GM21825 (cell line): ENCODE measurements around the gene MYH10.
"Not testable (repeated sequence)": the region's sequence is repeated elsewhere in the genome, so short reads cannot be mapped to it uniquely, and the experiment has no call there.

Experiments used
- ATAC-seq: cut with Tn5 transposase; IDR thresholded peaks from one replicate; pipeline ENCODE4 v1.9.1; 2021; ENCODE audit warnings: mild to moderate bottlenecking, moderate library complexity; ENCODE audit not compliant: unreplicated experiment

MYH10 gene

DNA sequence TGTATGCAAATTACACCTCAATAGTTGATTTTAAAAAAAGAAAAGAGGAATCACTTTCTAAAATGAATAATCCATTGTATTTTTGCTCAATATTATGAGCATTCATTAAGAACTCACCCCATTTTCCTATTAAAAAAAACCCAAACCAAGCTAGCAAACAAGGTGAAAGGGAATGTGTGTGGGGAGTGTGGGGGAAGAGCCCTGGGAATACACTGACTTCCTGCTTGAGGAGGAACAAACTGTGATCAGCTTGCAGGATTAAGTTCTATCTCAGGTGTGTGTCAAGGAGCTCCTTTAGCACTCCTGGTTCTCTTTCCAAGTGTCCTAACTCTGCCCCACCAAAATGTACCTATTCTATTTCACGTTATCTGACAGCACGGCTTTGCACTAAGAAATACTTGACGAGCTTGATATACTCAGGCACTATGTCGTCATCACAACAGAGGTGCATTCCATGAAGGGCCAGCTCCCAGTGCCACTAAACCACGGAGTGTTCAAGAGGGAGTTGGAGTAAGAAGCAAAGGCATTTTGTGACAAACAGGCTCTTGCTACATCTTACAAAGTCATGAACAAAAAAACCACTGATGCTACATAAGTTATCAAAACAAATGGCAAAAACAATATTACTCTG lies 73.2 kb downstream of the MYH10 start:
- ATAC-seq = no peak

DNA sequence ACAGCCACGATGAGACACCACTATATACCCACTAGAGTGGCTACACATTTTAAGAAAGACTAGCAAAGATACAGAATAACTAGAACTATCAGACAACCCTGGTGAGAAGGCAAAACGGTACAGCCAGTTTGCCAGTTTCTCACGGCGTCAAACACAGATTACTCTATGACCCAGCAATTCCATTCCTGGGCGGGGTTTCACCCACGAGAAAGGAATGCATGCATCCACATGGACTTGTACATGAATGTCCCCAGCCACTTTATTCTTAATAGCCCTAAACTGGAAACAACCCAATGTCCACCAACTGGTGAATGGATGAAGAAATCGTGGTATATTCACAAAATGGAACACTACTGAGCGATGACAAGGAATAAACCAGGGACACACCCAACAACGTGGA lies 74.5 kb downstream of the MYH10 start:
- no peak for ATAC-seq

DNA sequence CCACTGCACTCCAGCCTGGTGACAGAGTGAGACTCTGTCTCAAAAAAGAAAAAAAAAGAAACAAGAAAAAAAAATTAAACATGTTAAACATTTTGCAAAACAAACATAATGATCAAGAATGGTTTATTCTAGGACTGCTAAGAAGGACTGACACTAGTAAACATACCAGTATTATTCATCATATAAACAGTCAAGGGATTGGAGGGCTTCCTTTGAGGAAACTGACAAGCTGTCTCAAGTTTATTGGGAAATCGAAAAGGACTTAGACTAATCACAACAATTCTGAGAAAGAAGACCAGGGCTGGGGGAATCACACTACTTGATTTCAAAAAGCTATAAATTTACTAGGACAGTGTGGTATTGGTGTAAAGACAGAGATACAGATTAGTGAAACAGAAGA lies 75.5 kb downstream of the MYH10 start:
- no peak for ATAC-seq

DNA sequence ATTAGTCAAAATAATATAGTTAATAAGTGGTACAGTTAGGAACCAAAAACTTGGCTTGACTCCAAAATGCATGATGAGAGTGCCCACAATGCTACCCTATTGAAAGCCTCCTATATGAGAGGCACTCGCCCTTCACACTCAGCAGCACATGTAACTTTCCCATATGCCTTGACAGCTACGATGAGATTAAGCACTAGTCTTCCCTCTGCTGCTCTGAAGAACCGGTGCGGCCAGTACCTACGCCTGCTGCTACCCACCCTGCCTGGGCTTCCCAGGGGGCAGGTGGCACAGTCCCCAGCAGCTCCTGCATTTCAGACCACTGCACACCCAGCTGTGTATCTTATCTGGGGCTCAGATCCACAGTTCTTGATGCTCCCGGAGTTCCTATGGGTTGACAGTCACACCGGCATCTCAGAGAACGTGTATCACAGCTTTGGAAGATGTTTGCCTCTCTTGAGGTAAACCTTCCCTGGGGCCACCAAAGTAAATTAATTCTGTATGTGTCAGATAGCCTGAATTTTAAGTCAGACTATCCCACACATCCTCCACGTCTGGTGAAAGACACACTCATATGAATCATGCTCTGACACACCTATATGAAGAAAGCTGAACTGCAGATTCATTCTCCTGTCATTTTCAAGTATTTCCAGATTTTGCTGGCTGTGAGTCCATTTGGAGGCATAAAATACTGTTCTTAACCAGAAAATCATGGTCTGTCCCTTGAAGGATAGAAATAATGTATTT lies 77.8 kb downstream of the MYH10 start:
- no peak for ATAC-seq

DNA sequence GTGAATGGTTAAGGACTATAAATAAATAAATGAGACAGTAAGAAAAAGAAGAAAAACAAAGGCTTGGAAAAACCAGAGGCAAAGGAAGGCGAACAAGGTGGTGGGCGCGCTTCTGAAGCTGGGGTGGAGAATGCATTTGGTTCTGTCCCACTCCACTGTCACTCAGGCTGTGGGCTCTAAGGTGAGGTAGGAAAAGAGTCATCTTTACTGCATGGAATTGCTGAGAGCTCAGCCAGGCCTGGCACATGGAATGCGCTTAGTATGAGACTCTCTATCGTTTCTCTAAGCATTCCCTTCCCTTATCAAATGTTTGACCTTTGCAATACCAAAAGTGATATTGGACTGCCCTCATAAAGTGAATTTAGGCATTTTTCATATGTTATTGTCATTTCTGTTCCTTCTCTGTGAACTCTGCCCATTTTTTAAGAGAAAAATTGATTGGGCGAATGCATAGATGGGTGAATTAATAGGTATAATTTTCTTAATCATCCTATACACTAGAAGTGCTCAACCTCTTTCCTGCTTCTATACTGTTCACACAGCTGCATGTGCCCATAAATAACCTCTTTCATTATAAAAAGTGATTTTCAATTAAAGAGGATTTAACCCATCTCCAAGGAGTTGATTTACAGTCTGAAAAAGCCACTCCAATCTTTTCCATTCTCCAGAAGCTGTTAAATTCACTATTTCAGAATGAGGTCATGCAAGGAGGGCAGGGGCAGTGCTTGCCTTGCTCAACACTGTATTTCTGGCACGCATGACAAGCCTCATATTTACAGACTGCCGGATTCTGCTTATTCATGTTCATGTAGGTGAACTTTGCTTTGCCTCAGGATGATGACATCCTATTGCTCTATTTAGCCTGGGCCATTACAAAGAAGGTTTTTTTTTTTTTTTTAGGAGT lies 87.7 kb downstream of the MYH10 start:
- no peak for ATAC-seq

DNA sequence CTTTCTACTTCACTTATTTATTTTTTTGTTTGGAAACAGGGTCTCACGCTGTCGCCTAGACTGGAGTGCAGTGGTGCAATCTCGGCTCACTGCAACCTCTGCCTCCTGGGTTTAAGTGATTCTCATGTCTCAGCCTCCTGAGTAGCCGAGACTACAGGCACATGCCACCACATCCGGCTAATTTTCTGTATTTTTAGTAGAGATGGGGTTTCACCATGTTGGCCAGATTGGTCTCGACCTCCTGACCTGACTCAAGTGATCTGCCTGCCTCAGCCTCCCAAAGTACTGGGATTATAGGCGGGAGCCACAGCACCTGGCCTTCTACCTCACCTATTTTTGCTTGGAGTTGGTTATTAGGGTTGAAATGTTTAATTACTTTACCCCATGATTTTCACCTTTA lies 90.5 kb downstream of the MYH10 start:
- ATAC-seq = not testable (repeated sequence)

DNA sequence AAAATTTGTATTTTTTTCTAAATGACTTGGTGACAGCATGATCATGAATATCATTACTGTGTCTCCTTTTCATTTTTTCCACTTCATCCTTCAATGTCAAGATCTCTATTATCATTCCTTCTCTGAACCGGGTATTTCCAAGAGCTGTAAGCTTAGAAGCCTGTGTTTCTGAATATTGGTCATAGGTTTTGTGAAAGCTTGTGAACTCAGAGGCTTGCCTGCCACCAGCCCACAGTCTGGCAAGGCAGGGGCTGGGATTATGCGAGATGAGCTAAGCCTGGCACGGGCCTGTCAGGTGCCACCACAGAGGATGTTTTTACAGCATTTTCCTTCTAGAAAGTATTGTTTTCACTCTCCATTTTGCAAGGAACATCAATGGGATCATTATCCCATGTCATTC lies 92.8 kb downstream of the MYH10 start:
- ATAC-seq = no peak

DNA sequence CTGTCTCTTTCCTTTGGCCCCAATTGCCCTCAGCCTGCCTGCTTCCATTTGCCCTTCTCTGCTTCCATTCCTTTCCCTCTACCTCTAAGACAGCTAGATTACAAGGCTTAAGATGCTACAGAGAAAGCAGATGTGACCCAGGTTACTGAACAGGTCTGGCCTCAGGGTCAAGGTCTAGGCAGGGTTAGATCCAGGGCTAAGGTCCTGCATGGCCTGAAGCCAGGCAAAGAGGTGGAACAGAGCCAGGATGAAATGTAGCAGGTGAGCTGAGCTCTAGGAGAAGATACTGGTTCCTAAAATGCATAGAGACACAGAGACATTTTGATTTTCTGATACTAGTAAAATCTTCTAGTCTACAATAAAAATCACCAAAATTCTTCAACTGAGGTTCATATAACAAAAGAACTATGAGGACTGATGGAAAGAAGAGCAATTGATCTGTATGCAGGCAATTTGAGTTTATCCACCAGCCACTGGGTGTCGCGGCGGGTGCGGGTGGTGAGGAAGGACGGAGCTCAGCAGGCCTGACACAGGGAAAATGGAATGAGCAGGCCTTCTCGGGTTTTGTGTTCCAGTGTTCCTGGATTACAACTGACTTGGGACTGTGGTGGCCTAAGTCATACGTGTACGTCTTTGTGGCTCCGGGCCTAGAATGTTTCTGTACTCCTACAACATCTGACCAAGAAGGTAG lies 95.9 kb downstream of the MYH10 start:
- no peak for ATAC-seq

DNA sequence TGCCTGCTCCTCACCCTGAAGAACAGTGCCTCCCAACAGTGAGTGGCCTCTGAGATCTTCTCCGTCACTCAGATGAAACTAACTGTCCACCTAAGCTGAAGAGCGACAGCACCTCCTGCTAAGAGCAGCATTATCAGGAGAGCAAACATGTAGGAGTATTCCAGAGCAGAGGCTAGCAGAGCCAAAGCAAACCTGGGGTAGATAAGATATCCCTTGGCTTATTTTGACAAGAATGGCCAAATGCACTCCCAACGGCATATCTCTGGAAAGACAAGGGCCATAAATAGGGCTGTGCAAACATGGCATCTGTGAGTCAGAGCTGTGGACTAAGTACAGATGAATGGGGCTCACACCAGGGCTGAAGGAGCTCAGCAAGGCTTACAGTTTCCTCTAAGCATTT lies 98.5 kb downstream of the MYH10 start:
- no peak for ATAC-seq

DNA sequence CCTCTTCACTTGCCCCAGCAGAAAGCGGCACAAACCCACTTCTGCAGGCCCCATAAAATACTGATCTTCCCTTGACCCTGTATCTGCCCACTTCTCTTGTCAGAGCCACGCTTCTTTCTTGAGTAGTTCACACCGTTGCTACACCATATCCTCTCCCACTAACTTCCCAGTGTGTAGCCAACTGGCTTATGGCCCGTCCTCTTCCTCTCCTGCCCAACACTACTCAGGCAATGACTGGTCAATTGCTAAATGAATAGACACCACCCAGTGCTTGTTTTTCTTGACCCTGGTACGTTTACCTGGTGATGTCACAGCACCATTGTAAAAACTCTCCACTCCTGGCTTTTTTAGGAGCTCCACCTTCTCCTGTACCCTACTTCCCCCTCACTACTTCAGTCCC lies 107.9 kb downstream of the MYH10 start:
- ATAC-seq = no peak

DNA sequence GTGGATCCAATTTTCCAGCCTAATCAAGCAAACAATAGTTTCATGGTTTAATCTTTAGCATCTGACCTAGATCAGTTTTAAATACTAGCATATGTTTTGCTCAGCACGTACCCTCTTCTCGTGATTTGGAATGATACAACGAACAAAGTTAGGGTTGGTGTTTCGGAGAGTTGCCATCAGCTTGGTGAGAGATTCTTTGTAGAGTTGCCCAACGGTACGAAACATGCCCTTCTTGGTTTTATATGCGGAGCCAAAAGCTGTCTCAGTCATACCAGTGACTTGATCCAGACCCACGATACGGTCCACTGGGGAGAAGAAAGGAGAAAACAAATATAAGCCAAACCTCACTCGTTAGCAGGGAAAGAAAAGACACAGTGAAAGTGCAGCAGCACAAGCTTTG lies 109.5 kb downstream of the MYH10 start:
- ATAC-seq = no peak

DNA sequence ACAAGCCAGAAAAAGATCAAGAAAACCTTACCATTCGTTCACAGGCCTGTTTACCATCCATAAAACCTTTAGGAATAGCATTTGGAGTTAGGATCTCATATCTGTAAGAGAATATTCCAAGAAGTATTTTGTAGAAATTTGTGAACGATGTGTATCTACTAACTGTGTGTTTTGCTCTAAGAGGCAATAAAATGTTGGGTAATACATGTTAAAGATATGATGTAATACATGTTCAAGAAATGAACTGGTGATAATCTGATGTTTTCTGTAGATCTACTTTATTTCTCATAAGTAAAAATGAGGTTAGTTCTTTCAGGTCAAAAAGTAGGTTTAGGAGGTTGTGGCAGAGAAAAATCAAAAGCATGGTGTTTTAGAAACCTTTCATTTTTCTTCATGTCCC lies 111.7 kb downstream of the MYH10 start:
- ATAC-seq = no peak

DNA sequence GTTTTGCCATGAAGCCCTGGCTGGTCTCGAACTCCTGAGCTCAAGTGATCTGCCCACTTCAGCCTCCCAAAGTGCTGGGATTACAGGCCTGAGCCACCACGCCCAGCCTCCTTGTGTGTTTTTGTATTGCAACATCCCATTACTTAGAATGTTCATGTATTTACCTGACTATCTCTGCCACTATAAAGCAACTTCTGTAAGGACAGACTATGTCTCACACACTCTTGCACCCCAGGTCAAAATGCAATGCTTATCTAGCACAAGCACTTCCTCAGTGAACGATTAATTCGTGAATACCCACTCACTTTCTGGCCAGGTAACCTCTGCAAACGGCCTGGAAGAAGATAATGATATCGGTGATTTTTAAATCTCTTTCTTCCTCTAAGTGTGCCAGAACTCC lies 112.2 kb downstream of the MYH10 start:
- ATAC-seq = no peak

DNA sequence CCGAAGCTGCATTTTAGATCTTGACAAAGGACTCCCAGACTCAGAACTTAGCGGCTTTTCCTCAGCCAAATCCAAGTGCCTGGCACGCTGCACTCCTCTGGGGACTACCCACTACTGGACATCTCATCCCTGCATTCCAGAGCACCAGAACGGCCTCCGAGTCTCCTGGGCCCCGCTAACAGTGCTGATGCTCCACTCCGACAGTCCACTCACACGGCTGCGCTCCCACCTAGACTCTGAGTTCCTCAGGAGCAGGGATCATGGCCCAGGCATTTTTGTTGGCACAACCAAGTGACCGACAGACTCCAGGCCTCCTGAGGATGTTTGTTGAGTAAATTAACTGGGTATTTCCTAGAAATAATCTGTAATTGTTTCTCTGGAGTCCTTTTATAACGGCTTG lies 115.7 kb downstream of the MYH10 start:
- ATAC-seq = no peak

DNA sequence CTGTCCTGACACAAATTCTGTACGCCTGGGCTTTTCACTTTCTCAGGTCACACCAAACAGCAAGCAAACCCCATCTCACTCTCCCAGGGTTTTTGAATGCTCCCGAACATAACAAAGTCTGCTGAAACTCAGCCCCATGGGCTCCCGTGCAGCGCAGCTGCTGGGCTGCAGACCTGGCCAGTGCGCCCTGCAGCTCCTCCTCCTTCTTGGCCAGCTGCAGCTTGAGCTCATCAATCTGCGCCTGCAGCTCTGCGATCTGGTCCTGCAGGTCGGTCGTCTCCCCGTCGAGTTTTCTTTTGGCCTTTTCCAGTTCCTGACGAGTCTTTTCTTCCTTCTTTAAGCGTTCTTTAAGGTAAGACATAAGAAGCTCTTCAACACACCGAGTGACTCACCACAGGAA lies 124.4 kb downstream of the MYH10 start:
- ATAC-seq = no peak

DNA sequence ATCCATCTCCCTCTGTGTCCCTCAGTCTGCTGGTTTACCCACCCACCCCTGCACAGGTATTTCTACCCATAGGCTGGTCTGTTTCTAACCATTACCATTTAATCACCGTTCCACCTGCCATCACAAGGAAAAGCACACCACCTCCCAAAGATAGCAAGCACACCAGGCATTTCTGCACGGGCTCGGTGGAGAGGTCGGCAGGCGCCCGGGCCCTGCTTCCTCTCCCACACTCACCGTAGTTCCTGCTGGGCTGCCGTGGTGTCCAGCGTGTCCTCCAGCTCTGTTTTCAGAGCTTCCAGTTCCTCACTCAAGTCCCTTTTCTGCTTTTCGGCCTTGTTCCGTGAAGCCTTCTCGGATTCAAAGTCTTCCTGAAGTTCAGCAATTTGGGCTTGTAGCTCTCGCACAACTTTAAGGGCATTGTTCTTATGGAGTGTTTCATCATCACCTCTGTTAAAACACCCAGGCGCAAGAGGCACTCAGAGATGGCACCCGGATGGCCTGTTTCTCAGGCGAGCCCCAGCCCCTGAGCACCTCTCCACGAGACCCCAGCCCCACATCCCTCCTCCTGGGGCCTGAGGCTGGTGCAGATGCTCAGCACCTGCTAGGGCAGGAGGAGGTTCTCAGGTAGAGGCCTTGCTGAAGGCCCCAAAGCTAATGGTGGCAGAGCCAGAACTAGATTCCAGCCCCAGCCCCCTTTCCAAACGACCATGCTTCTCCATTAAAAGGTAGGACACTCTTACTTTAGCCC lies 125.9 kb downstream of the MYH10 start:
- ATAC-seq = no peak

DNA sequence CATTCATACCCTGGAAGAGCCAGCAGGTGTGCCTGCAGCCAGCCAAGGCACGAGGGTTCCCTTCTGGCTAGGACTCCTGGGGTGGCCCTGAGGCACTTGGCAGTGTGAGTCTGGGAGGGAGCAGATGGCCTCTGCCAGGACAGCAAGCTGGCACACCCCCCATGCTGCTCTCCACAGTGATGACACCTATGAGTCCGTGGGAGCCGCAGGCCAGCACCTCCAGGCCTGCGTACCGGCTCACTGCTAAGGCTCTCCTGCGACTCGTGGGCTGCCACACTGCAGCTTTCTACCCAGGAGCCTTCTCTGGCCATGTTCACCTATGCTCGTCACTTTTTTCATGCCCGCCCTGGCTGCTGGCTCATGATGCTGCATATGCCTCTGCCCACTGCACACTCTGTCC lies 126.7 kb downstream of the MYH10 start:
- ATAC-seq = no peak

DNA sequence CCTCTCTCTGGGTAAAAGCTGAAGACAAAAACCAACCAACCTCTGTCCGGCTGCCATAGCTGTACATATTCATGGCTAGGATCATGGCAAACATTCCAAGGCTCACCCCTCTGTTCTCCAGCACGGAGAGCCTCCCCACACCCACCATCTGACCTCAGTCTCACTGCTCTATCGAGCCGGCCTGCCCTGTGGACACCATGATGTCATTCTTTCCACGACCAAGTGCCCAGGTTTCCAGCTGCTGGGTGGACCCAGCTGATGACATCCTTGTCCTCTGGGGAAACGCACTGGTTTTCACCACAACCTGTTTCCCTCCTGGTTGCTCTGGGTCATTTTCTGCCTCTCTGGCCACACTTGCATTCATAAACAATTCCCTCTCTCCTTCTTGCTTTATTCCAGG lies 127.2 kb downstream of the MYH10 start:
- no peak for ATAC-seq

DNA sequence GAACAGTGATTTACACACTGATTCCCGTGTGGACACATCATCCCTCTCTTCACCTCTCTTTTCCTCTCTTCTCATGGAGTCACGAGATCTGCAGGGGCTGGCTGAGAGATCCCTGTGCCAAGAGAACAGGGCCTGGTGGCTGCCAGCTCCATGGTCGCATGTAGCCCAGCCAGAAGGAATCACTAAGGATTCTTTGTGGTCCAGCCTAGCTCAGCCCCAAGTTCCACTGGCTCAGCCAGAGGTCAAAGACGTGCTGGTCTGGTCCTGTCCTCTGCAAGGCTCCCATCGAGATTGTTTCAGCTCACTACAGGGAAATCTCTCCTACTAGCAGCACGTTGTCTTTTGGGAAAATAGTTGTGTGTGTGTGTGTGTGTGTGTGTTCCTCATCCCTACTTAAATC lies 128.4 kb downstream of the MYH10 start:
- ATAC-seq = no peak

DNA sequence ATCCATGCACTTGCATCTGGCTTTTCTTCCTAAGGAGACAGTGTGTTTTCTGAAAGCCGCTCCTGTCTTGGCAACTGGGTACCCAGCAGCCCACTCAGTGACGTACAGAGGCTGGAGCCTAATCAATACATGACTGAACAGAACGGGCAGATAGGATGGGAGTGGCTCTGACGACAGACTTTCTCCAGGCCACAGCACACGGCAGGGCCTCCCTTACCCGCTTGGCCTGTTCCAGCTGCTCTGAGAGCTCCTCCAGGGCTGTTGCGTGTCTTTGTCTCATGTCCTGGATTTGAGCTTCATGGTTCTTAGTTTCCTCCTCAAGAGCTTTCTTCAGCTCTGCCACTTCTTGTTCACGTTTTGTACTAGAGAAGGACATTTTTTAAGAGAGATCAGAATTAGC lies 129.9 kb downstream of the MYH10 start:
- no peak for ATAC-seq

DNA sequence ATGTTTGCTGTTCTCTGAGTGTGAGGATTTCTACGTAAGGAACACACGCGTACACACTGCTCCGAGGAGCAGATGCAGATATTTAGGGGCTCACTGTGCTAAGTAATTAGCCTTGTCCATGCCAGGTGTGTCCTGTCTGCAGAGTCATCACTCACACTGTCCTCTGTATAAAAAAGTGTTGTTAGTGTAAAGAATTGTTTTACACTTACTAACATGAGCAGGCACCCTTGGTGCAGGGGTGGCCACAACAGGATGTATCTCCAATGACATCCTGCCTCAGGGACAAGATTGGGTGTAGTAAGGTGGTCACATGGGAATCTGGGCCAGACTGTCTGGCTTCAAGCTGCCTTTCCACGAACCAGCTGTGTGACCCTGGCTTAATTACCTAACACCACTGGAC lies 130.9 kb downstream of the MYH10 start:
- no peak for ATAC-seq
